HG02763 (cell line): Measurements from ENCODE around the gene INPP5F.
A peak's percentile ranks its signal among the peaks of the same experiment; 100 is the strongest.
"Not testable (repeated sequence)": the region's sequence is repeated elsewhere in the genome, so short reads cannot be mapped to it uniquely, and the experiment has no call there.

Experiments used
- ATAC-seq: cut with Tn5 transposase; IDR thresholded peaks from one replicate; pipeline ENCODE4 v1.9.1; 2021; ENCODE audit warnings: mild to moderate bottlenecking, moderate library complexity; ENCODE audit not compliant: unreplicated experiment

The INPP5F gene

GRCh38 chr10:119859420-119860258 lies 133.8 kb downstream of the INPP5F start:
- ATAC-seq, result no peak

GRCh38 chr10:119860866-119861607 lies 135.2 kb downstream of the INPP5F start:
- ATAC-seq, result no peak

- ATAC-seq, result no peak
These were observed 136.7 kb downstream of the INPP5F start for GRCh38 chr10:119862524-119862923.

- ATAC-seq, result no peak
These were observed 138.2 kb downstream of the INPP5F start for GRCh38 chr10:119863951-119864565.

- no peak for ATAC-seq
These were observed 139.9 kb downstream of the INPP5F start for GRCh38 chr10:119865699-119866240.

GRCh38 chr10:119867317-119867716 lies 141.5 kb downstream of the INPP5F start:
- no peak for ATAC-seq

GRCh38 chr10:119869398-119869797 lies 143.5 kb downstream of the INPP5F start:
- not testable (repeated sequence) for ATAC-seq

- ATAC-seq, result peak; percentile 29
These were observed 146.2 kb downstream of the INPP5F start for GRCh38 chr10:119871881-119872609.

- ATAC-seq, result no peak
These were observed 146.7 kb downstream of the INPP5F start, which contains the start of gene MCMBP for GRCh38 chr10:119872610-119872859. Gene MCMBP, minus strand, starts transcription at chr10:119872843. Its CDS starts 259 bp downstream, at chr10:119872584.

- peak; percentile 90 for ATAC-seq
These were observed 147.2 kb downstream of the INPP5F start for GRCh38 chr10:119872860-119873681.

- no peak for ATAC-seq
These were observed 152.7 kb downstream of the INPP5F start for GRCh38 chr10:119878524-119878923.
